ENCODE measurements around the gene TLR5.
A peak's percentile ranks its signal among the peaks of the same experiment; 100 is the strongest.

The TLR5 gene

GRCh38 chr1:223146745-223147144 lies 3.7 kb upstream of the TLR5 start:
- DNase-seq: no peak

GRCh38 chr1:223144914-223145313 lies 1.9 kb upstream of the TLR5 start:
- DNase-seq: no peak

- DNase-seq: no peak
These were observed 1.4 kb upstream of the TLR5 start for GRCh38 chr1:223144431-223144830.

GRCh38 chr1:223143537-223144248 lies 645 bp upstream of the TLR5 start:
- peak; percentile 21 for DNase-seq

- no peak for DNase-seq
These were observed 779 bp downstream of the TLR5 start for GRCh38 chr1:223142269-223142668.

GRCh38 chr1:223140611-223141405 lies 2.2 kb downstream of the TLR5 start:
- DNase-seq: no peak

GRCh38 chr1:223137455-223138085 lies 5.5 kb downstream of the TLR5 start:
- DNase-seq: no peak

- no peak for DNase-seq
These were observed 7.0 kb downstream of the TLR5 start for GRCh38 chr1:223136086-223136485.

- DNase-seq: no peak
These were observed 7.7 kb downstream of the TLR5 start for GRCh38 chr1:223135176-223135942.

- DNase-seq: peak; percentile 75
These were observed 9.1 kb downstream of the TLR5 start for GRCh38 chr1:223133824-223134435.

GRCh38 chr1:223133306-223133823 lies 9.7 kb downstream of the TLR5 start:
- no peak for DNase-seq

GRCh38 chr1:223129229-223129901 lies 13.7 kb downstream of the TLR5 start:
- DNase-seq: peak; percentile 59

GRCh38 chr1:223126741-223127140 lies 16.3 kb downstream of the TLR5 start:
- no peak for DNase-seq

- DNase-seq: no peak
These were observed 17.3 kb downstream of the TLR5 start for GRCh38 chr1:223125766-223126165.

- no peak for DNase-seq
These were observed 19.9 kb downstream of the TLR5 start for GRCh38 chr1:223123011-223123610.

GRCh38 chr1:223118418-223118817 lies 24.6 kb downstream of the TLR5 start:
- no peak for DNase-seq

- DNase-seq: no peak
These were observed 26.1 kb downstream of the TLR5 start for GRCh38 chr1:223116950-223117349.

GRCh38 chr1:223114871-223115270 lies 28.2 kb downstream of the TLR5 start:
- no peak for DNase-seq

- no peak for DNase-seq
These were observed 32.1 kb downstream of the TLR5 start for GRCh38 chr1:223110952-223111351.

- peak; percentile 12 for DNase-seq
These were observed 33.4 kb downstream of the TLR5 start for GRCh38 chr1:223109581-223110026.

GRCh38 chr1:223106856-223107255 lies 36.2 kb downstream of the TLR5 start:
- DNase-seq: no peak

Measured in stimulated activated CD4-positive, alpha-beta T cell treated with anti-CD3 and anti-CD28 coated beads, Interleukin-1b, Interleukin-23, amount 100 ng/mL, for 48 hours (primary cell).